ENCODE results near the gene RASSF4. TPM values are rescaled to one million over a fixed set of nuclear protein-coding genes. Genes with fewer than 3 reads are reported as not detected.

Gene RASSF4
- total and polyA plus RNA-seq, 4 experiments from 2014 or later: 0.08 to 1.8 (median 0.92) TPM

DNA sequence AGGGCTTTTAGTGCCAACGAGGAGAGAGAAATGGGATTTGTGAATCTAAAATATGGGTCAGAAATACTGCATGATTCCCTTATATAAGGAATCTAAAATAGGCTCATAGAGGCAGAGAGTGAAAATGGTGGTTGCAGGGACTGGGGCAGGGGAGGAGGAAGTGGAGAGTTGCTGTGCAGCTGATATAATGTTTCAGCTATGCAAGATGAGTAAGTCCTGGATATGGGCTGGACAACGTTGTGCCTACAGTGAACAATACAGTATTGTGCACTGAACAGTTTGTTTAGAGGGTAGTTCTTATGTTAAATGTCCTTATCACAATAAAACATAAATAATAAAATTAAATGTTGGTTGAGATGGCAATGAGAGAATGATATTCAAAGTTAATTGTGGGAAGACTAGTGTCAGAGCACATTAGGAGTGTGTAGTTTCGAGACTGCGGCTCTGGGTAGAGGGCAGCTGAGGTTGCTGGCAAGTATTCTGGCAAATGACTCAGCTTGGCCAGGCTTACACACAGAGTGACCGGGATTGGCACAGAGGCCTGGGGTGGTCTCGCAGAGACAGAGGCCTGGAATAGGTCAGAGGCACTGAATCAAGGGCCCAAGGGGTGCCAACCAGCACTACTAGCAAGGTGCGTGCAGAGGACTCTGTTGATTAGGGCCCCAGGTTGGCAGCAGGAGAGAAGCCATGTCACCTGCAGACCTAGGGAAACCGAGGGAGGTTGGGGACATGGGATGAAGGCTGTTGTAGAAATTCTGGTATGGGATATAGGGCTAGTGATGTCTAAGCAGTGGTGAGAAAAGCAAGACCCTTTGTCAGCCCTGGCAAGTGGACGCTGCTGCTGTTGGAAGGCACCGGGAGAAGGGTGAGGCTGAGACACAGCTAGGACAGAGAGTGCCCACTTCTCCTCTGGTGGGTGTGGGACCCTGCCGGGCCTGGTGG is 21.8 kb downstream of the RASSF4 start:
- Mint-ChIP-seq H3K27me3 (no peaks in the 10 kb centered on the region), H3K4me1 (no peaks in the 10 kb centered on the region), H3K36me3 (no peaks in the 10 kb centered on the region), H3K4me3 (no peak overlapping the region), H3K9me3 (no peaks in the 10 kb centered on the region), H3K27ac (peak overlapping the region in 1 of 7 donors; percentile 22)
- POLR2A ChIA-PET (ENCODE audit: partially characterized antibody): no interaction called here
- CTCF ChIA-PET (ENCODE audit: partially characterized antibody): interaction anchor here (0.6 to 1.3 kb wide), 4 partner anchors 10 to 49 kb away, joined by 3 to 4 read pairs (median 4); no protein-coding TSS in a partner anchor
- intact Hi-C loops (cut with micrococcal nuclease): no loop called here
- H3K36me3 ChIP-seq (ENCODE audit: insufficient read depth, low read length): no peaks in the 10 kb centered on the region
- H3K4me1 ChIP-seq (ENCODE audit: insufficient read depth, low read length): no peaks in the 10 kb centered on the region
- no peak overlapping the region for H3K4me3 ChIP-seq (ENCODE audit: low read length in 2 of 2)
- DNase-seq: no peak
- H3K9me3 ChIP-seq (ENCODE audit: control insufficient read depth in 1 of 2, low read length in 2 of 2): no peaks in the 10 kb centered on the region
- H3K27ac ChIP-seq (ENCODE audit: low read depth, low read length): no peak overlapping the region
- no peaks in the 10 kb centered on the region for H3K27me3 ChIP-seq (ENCODE audit: insufficient read depth, low read length)

- Histone ChIP-seq H3K9me3 (ENCODE audit: control insufficient read depth in 1 of 2, low read length in 2 of 2) (no peaks in the 10 kb centered on the region), H3K36me3 (ENCODE audit: insufficient read depth, low read length) (no peaks in the 10 kb centered on the region), H3K4me1 (ENCODE audit: insufficient read depth, low read length) (no peaks in the 10 kb centered on the region), H3K27ac (ENCODE audit: low read depth, low read length) (no peak overlapping the region), H3K27me3 (ENCODE audit: insufficient read depth, low read length) (no peaks in the 10 kb centered on the region), H3K4me3 (ENCODE audit: low read length in 2 of 2) (no peak overlapping the region)
- POLR2A ChIA-PET (ENCODE audit: partially characterized antibody): no interaction called here
- intact Hi-C loops (cut with micrococcal nuclease): no loop called here
- Mint-ChIP-seq H3K27ac (no peak overlapping the region), H3K4me1 (no peaks in the 10 kb centered on the region), H3K4me3 (no peak overlapping the region), H3K36me3 (no peaks in the 10 kb centered on the region), H3K9me3 (no peaks in the 10 kb centered on the region), H3K27me3 (no peaks in the 10 kb centered on the region)
- CTCF ChIA-PET (ENCODE audit: partially characterized antibody): interaction anchor here (0.6 kb wide), 1 partner anchor 14 kb away, joined by 3 read pairs; no protein-coding TSS in a partner anchor
- no peak for DNase-seq
Observed at GRCh38 chr10:44982114-44982460, 22.5 kb downstream of the RASSF4 start.

DNA sequence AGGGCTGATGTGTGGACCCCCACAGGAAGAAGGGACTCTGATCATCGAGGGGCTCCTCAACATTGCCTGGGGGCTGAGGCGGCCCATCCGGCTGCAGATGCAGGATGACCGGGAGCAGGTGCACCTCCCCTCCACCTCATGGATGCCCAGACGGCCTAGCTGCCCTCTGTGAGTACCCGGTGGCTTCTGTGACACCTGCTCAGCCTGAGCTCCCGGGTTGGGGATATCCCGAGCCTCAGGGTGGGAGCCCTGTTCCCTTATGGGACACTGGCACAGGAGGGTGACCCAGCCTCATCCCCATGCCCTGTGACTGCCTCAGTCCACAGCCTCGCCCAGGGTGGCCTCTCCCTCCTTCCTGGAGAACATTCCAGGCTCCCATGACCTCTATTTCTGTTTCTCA is 22.9 kb downstream of the RASSF4 start:
- CTCF ChIA-PET (ENCODE audit: partially characterized antibody): no interaction called here

GRCh38 chr10:44983066-44983894 is 23.7 kb downstream of the RASSF4 start:
- no peak for DNase-seq
- Histone ChIP-seq H3K36me3 (ENCODE audit: insufficient read depth, low read length) (no peaks in the 10 kb centered on the region), H3K9me3 (ENCODE audit: control insufficient read depth in 1 of 2, low read length in 2 of 2) (no peaks in the 10 kb centered on the region), H3K27ac (ENCODE audit: low read depth, low read length) (no peak overlapping the region), H3K4me3 (ENCODE audit: low read length in 2 of 2) (no peak overlapping the region), H3K27me3 (ENCODE audit: insufficient read depth, low read length) (no peaks in the 10 kb centered on the region), H3K4me1 (ENCODE audit: insufficient read depth, low read length) (no peaks in the 10 kb centered on the region)
- ChIA-PET CTCF (ENCODE audit: partially characterized antibody) (no interaction called here), POLR2A (ENCODE audit: partially characterized antibody) (no interaction called here)
- intact Hi-C loops (cut with micrococcal nuclease): no loop called here
- Mint-ChIP-seq H3K27ac (no peak overlapping the region), H3K9me3 (no peaks in the 10 kb centered on the region), H3K36me3 (no peaks in the 10 kb centered on the region), H3K4me1 (no peaks in the 10 kb centered on the region), H3K4me3 (no peak overlapping the region), H3K27me3 (peaks cover 0 to 2% of the 10 kb centered on the region in 2 donors)

More for the DNA sequence above, 22.9 kb downstream of the RASSF4 start:
- DNase-seq: no peak
- no peak overlapping the region for H3K27ac ChIP-seq (ENCODE audit: low read depth, low read length)
- H3K9me3 Mint-ChIP-seq: no peaks in the 10 kb centered on the region
- H3K27me3 ChIP-seq (ENCODE audit: insufficient read depth, low read length): no peaks in the 10 kb centered on the region
- H3K9me3 ChIP-seq (ENCODE audit: control insufficient read depth in 1 of 2, low read length in 2 of 2): no peaks in the 10 kb centered on the region
- intact Hi-C loops (cut with micrococcal nuclease): no loop called here
- H3K27ac Mint-ChIP-seq: no peak overlapping the region
- POLR2A ChIA-PET (ENCODE audit: partially characterized antibody): no interaction called here
- H3K4me1 ChIP-seq (ENCODE audit: insufficient read depth, low read length): no peaks in the 10 kb centered on the region
- H3K4me3 ChIP-seq (ENCODE audit: low read length in 2 of 2): no peak overlapping the region
- H3K36me3 ChIP-seq (ENCODE audit: insufficient read depth, low read length): no peaks in the 10 kb centered on the region
- H3K27me3 Mint-ChIP-seq: no peaks in the 10 kb centered on the region
- no peak overlapping the region for H3K4me3 Mint-ChIP-seq
- H3K4me1 Mint-ChIP-seq: no peaks in the 10 kb centered on the region
- no peaks in the 10 kb centered on the region for H3K36me3 Mint-ChIP-seq

DNA sequence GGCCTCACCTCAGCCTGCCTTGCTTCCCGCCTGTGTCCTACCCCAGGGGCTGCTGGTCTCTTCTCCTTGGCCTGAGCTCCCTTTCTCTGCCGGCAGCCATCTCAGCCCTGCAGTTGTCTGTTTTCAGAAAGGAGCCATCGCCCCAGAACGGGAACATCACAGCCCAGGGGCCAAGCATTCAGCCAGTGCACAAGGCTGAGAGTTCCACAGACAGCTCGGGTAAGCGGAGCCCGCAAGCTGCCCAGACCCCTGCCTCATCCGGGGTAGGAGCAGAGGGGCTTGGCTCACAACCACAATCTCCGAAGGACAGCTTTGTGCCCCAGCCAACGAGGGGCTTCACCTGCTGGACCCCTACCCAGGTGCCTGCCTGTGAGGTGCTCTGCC is 24.3 kb downstream of the RASSF4 start:
- H3K27ac Mint-ChIP-seq: no peak overlapping the region
- H3K9me3 Mint-ChIP-seq: no peaks in the 10 kb centered on the region
- Histone ChIP-seq H3K4me1 (ENCODE audit: insufficient read depth, low read length) (no peaks in the 10 kb centered on the region), H3K4me3 (ENCODE audit: low read length in 2 of 2) (no peak overlapping the region), H3K27me3 (ENCODE audit: insufficient read depth, low read length) (no peaks in the 10 kb centered on the region), H3K9me3 (ENCODE audit: control insufficient read depth in 1 of 2, low read length in 2 of 2) (no peaks in the 10 kb centered on the region), H3K27ac (ENCODE audit: low read depth, low read length) (no peak overlapping the region), H3K36me3 (ENCODE audit: insufficient read depth, low read length) (no peaks in the 10 kb centered on the region)
- intact Hi-C loops (cut with micrococcal nuclease): no loop called here
- no peak overlapping the region for H3K4me3 Mint-ChIP-seq
- no peaks in the 10 kb centered on the region for H3K4me1 Mint-ChIP-seq
- H3K27me3 Mint-ChIP-seq: peaks cover 3 to 6% of the 10 kb centered on the region in 2 donors
- no peaks in the 10 kb centered on the region for H3K36me3 Mint-ChIP-seq
- ChIA-PET POLR2A (ENCODE audit: partially characterized antibody) (no interaction called here), CTCF (ENCODE audit: partially characterized antibody) (no interaction called here)
- DNase-seq: no peak

- Mint-ChIP-seq H3K27ac (no peak overlapping the region), H3K9me3 (no peaks in the 10 kb centered on the region), H3K4me3 (no peak overlapping the region), H3K36me3 (no peaks in the 10 kb centered on the region), H3K4me1 (no peaks in the 10 kb centered on the region), H3K27me3 (peaks cover 3 to 11% of the 10 kb centered on the region in 2 donors)
- Histone ChIP-seq H3K36me3 (ENCODE audit: insufficient read depth, low read length) (no peaks in the 10 kb centered on the region), H3K4me1 (ENCODE audit: insufficient read depth, low read length) (no peaks in the 10 kb centered on the region), H3K4me3 (ENCODE audit: low read length in 2 of 2) (no peak overlapping the region), H3K27me3 (ENCODE audit: insufficient read depth, low read length) (no peaks in the 10 kb centered on the region), H3K9me3 (ENCODE audit: control insufficient read depth in 1 of 2, low read length in 2 of 2) (no peaks in the 10 kb centered on the region), H3K27ac (ENCODE audit: low read depth, low read length) (no peak overlapping the region)
- CTCF ChIA-PET (ENCODE audit: partially characterized antibody): no interaction called here
- POLR2A ChIA-PET (ENCODE audit: partially characterized antibody): no interaction called here
- intact Hi-C loops (cut with micrococcal nuclease): no loop called here
- DNase-seq: no peak
Observed at GRCh38 chr10:44984671-44985101, 25.1 kb downstream of the RASSF4 start.

DNA sequence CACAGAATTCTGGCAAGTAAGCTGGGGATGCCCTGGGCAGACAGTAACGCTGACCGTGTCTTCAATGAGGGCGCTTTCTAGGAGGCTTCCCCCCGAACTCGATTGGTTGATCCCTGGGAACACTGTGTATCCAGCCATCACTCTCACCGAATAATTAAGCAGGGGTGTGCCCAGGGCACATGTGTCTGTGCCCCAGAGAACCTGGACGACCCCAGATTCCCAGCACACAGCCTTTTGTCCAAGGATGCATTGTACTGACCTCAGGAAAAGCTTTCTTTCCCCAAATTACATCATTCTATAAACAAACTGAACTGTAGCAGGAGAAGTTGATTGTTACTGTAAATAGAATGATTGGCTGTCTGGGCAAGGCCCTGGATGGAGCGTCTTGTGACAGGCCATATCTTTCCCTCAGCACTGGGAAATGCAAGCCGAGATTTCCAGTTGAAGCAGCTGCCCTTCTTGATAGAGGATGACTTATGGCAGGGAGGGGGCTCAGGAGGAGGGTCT is 25.6 kb downstream of the RASSF4 start:
- H3K27me3 Mint-ChIP-seq: peaks cover 3 to 14% of the 10 kb centered on the region in 2 donors
- H3K27ac ChIP-seq (ENCODE audit: low read depth, low read length): no peak overlapping the region
- H3K36me3 ChIP-seq (ENCODE audit: insufficient read depth, low read length): no peaks in the 10 kb centered on the region
- H3K27ac Mint-ChIP-seq: no peak overlapping the region
- H3K9me3 Mint-ChIP-seq: no peaks in the 10 kb centered on the region
- no peak overlapping the region for H3K4me3 ChIP-seq (ENCODE audit: low read length in 2 of 2)
- CTCF ChIA-PET (ENCODE audit: partially characterized antibody): no interaction called here
- H3K4me1 Mint-ChIP-seq: no peaks in the 10 kb centered on the region
- no peaks in the 10 kb centered on the region for H3K27me3 ChIP-seq (ENCODE audit: insufficient read depth, low read length)
- no peak for DNase-seq
- H3K4me1 ChIP-seq (ENCODE audit: insufficient read depth, low read length): no peaks in the 10 kb centered on the region
- no peaks in the 10 kb centered on the region for H3K9me3 ChIP-seq (ENCODE audit: control insufficient read depth in 1 of 2, low read length in 2 of 2)
- POLR2A ChIA-PET (ENCODE audit: partially characterized antibody): no interaction called here
- H3K36me3 Mint-ChIP-seq: no peaks in the 10 kb centered on the region
- no peak overlapping the region for H3K4me3 Mint-ChIP-seq
- intact Hi-C loops (cut with micrococcal nuclease): no loop called here

Measured in CD4-positive, alpha-beta memory T cell (primary cell).